ENCODE results near the gene DNAJA4. TPM values are rescaled to one million over a fixed set of nuclear protein-coding genes. Genes with fewer than 3 reads are reported as not detected.

Gene DNAJA4
- polyA plus RNA-seq, 2 of the 4 experiments (the other 2 are of a cell fraction), result 0.05 to 0.13 TPM

DNA sequence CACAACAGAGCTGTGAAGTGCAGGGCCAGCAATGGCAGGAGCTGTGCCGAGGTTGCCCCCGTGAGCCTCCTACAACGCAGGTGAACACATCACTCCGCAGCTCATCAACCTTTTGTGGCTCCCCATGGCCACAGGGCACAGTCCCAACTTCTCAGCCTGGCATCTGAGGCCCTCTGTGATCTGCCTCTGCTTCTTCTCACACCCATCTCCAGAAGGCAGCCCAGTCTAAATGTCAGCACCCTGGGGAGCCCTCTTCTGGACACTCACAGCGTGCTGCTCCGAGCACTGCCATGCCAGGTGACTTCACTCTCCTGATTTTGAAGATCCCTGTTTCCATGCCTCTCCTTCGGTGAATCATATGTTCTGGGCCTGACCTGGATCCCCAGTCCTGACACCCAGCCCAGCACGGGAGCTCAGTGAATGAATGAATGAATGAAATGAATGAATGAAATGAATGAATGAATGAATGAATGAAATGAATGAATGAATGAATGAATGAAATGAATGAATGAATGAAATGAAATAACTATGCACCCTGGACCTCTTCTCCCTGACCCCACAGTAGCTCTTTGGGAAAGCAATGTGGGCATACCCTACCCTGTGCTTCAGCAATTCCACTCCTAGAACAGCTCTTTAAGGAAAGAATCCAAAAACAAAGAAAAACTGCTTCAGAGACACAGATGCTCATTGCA, 52.9 kb downstream of the DNAJA4 start:
- Histone ChIP-seq H3K9me3 (no peaks in the 10 kb centered on the region), H3K4me2 (no peak overlapping the region), H3K4me1 (peaks cover 4% of the 10 kb centered on the region; the same call in 1 of the 3 replicates), H3K4me3 (no peak overlapping the region), H3K27ac (no peak overlapping the region)
- CTCF ChIA-PET, result interaction anchor here (0.9 to 19.9 kb wide), 5 partner anchors 10 to 120 kb away, joined by 3 to 571 read pairs (median 4); partner anchors contain the start of gene IREB2
- peak in 1 of 2 experiments; percentile 58 for DNase-seq (ENCODE audit: low read depth in 1 of 2, low spot score in 1 of 2)
- FAIRE-seq, result no peak
- POLR2A ChIA-PET, result interaction anchor here (1.4 kb wide), 1 partner anchor 120 kb away, joined by 5 read pairs; the partner anchor contains the start of gene IREB2
- peak; percentile 48 to 76; a peak in 5 of 6 replicates for ATAC-seq
- WGBS (ENCODE audit: missing lambda C conversion rate), result 78% methylated on average over 8 of the region's 8 CpGs
- peak in 1 of 2 experiments; percentile 19; a peak in 1 of 5 replicates for TF ChIP-seq RAD21 (conservative IDR thresholded peaks at IDR 0.05 in 1 of 2, IDR thresholded peaks at IDR 0.05 in 1 of 2)
- TF ChIP-seq, protein P1, sequence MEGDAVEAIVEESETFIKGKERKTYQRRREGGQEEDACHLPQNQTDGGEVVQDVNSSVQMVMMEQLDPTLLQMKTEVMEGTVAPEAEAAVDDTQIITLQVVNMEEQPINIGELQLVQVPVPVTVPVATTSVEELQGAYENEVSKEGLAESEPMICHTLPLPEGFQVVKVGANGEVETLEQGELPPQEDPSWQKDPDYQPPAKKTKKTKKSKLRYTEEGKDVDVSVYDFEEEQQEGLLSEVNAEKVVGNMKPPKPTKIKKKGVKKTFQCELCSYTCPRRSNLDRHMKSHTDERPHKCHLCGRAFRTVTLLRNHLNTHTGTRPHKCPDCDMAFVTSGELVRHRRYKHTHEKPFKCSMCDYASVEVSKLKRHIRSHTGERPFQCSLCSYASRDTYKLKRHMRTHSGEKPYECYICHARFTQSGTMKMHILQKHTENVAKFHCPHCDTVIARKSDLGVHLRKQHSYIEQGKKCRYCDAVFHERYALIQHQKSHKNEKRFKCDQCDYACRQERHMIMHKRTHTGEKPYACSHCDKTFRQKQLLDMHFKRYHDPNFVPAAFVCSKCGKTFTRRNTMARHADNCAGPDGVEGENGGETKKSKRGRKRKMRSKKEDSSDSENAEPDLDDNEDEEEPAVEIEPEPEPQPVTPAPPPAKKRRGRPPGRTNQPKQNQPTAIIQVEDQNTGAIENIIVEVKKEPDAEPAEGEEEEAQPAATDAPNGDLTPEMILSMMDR (IDR thresholded peaks at IDR 0.05), result 0 out of 3 replicates have a peak, but pooled peaks have one; percentile 17
- TF ChIP-seq TFCP2L1 (CRISPR knock-in tag; IDR thresholded peaks at IDR 0.05), result no peak

DNA sequence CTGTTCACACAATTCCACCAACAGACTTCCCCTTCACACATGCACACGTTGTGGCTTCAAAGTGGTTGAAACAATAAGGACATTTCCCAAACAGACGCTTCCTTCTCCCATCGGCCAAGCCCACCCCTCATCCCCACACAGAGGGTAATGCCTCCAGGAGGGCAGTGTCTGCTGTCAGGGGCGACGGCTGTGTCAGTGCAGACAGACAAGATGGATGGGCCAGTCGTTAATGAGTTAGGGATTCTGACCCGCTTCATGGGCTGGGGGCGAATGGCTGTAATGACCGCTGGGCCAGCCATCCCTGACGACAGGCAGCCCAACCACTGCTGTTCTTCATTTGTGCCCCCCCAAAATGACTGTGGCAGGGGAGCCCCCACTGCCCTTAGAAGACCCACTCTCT, 55.2 kb downstream of the DNAJA4 start:
- CTCF ChIA-PET, result interaction anchor here (15.9 to 19.9 kb wide), 2 partner anchors 12 to 96 kb away, joined by 169 to 571 read pairs; no protein-coding TSS in a partner anchor
- DNase-seq (ENCODE audit: low read depth in 1 of 2, low spot score in 1 of 2), result no peak
- peaks cover 8% of the 10 kb centered on the region; the same call in 1 of the 3 replicates for H3K4me1 ChIP-seq
- H3K4me2 ChIP-seq, result no peak overlapping the region
- H3K9me3 ChIP-seq, result no peaks in the 10 kb centered on the region
- H3K27ac ChIP-seq, result no peak overlapping the region
- POLR2A ChIA-PET, result no interaction called here
- no peak overlapping the region for H3K4me3 ChIP-seq
- ATAC-seq, result no peak
- no peak for FAIRE-seq
- 80% methylated on average over 10 of the region's 10 CpGs for WGBS (ENCODE audit: missing lambda C conversion rate)
- TF ChIP-seq ZSCAN20 (CRISPR knock-in tag; IDR thresholded peaks at IDR 0.05), result no peak
- no peak for TF ChIP-seq CEBPB (IDR thresholded peaks at IDR 0.05)
- no peak for TF ChIP-seq SREBF2 (IDR thresholded peaks at IDR 0.05)
- TF ChIP-seq, protein P1 (IDR thresholded peaks at IDR 0.05), result no peak

DNA sequence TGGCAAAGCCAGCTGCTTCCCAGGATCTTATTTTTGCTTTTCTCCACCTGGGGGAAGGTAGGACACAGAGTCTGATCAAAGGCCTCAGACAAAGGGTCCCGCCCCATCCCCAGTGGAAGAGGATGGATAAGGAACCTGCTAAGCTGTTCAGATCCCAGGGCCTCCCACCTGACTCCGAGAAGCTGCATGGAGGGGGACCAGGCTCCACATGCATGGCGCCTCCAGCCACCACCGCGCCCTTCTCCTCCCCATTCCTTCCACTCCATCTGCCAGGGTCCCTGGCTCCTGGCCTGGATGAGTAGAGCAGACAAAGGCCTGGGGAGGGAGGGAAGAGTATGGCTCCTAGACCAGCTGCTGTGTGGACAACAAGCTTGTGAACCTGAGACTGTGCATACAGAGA, 55.8 kb downstream of the DNAJA4 start:
- no peak for FAIRE-seq
- no peak overlapping the region for H3K4me3 ChIP-seq
- ChIA-PET CTCF (interaction anchor here (0.9 to 19.9 kb wide), 3 partner anchors 13 to 95 kb away, joined by 3 to 571 read pairs (median 169); no protein-coding TSS in a partner anchor), POLR2A (no interaction called here)
- H3K27ac ChIP-seq, result no peak overlapping the region
- TF ChIP-seq ZSCAN20 (CRISPR knock-in tag; IDR thresholded peaks at IDR 0.05) (no peak), EHMT2 (IDR thresholded peaks at IDR 0.05; ENCODE audit: low read depth) (no peak), POLR2AphosphoS2 (conservative IDR thresholded peaks at IDR 0.05; ENCODE audit: low read length) (no peak), FOSL2 (IDR thresholded peaks at IDR 0.05) (no peak), FOSL2 (CRISPR knock-in tag; IDR thresholded peaks at IDR 0.05) (no peak), FOSB (CRISPR knock-in tag; IDR thresholded peaks at IDR 0.05) (no peak), EHF (CRISPR knock-in tag; IDR thresholded peaks at IDR 0.05) (no peak), RAD21 (conservative IDR thresholded peaks at IDR 0.05 in 1 of 2, IDR thresholded peaks at IDR 0.05 in 1 of 2) (no peak), CBX2 (IDR thresholded peaks at IDR 0.05; ENCODE audit: borderline replicate concordance, low read depth) (no peak), KDM1A (IDR thresholded peaks at IDR 0.05; ENCODE audit: low read depth) (no peak), JUN (IDR thresholded peaks at IDR 0.05) (no peak)
- TF ChIP-seq, protein P2, sequence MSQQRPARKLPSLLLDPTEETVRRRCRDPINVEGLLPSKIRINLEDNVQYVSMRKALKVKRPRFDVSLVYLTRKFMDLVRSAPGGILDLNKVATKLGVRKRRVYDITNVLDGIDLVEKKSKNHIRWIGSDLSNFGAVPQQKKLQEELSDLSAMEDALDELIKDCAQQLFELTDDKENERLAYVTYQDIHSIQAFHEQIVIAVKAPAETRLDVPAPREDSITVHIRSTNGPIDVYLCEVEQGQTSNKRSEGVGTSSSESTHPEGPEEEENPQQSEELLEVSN (IDR thresholded peaks at IDR 0.05; ENCODE audit: borderline replicate concordance, low read depth), result no peak
- H3K9me3 ChIP-seq, result no peaks in the 10 kb centered on the region
- H3K4me2 ChIP-seq, result no peak overlapping the region
- H3K4me1 ChIP-seq, result peaks cover 8% of the 10 kb centered on the region; the same call in 1 of the 3 replicates
- ATAC-seq, result no peak
- DNase-seq (ENCODE audit: low read depth in 1 of 2, low spot score in 1 of 2), result no peak
- WGBS (ENCODE audit: missing lambda C conversion rate), result 84% methylated on average over 5 of the region's 5 CpGs

Measured in A549 (cell line).